ENCODE measurements around the gene OR52B2.
"Not testable (repeated sequence)": the region's sequence is repeated elsewhere in the genome, so short reads cannot be mapped to it uniquely, and the experiment has no call there.

Gene OR52B2

DNA sequence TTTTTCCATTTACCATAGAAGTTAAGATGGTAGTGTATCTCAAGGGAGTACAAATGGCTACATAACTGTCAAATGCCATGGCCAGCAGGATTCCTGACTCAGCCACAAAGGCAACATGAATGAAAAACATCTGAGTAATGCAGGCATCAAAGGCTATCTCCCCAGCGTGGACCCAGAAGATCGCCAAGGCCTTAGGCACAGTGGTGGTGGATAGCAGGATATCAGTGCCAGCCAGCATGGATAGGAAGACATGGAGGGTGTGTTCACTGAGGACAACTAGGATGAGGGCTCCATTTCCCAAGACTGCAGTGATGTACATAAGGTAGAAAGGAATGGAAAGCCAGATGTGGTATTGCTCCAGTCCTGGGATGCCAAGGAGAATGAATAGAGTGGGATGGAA lies 18.0 kb downstream of the OR52B2 start:
- no peak for DNase-seq (ENCODE audit: low read depth in 2 of 2)

DNA sequence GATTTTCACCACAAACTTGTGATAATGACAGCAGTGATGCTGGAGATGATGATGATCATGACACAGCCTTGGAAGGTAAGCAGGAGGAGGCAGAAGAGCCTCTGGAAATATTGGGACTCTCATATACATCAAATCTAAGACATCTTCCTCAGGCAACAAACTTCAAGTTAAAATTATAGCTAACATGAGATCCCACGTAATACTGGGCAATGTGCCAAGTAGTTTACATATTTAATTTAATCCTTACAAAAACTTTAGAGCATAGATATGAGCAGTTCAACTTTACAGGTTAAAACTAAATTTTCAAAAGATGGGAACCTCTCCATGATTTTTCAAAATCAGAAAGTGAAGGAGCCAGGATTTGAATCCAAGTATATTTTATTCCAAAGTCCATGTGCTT lies 19.0 kb downstream of the OR52B2 start:
- DNase-seq (ENCODE audit: low read depth in 2 of 2), result no peak

DNA sequence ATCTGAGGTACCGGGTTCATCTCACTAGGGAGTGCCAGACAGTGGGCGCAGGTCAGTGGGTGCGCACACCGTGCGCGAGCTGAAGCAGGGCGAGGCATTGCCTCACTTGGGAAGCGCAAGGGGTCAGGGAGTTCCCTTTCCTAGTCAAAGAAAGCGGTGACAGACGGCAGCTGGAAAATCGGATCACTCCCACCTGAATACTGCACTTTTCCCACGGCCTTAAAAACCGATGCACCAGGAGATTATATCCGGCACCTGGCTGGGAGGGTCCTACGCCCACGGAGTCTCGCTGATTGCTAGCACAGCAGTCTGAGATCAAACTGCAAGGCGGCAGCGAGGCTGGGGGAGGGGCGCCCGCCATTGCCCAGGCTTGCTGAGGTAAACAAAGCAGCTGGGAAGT lies 26.4 kb downstream of the OR52B2 start:
- not testable (repeated sequence) for DNase-seq (ENCODE audit: low read depth in 2 of 2)

DNA sequence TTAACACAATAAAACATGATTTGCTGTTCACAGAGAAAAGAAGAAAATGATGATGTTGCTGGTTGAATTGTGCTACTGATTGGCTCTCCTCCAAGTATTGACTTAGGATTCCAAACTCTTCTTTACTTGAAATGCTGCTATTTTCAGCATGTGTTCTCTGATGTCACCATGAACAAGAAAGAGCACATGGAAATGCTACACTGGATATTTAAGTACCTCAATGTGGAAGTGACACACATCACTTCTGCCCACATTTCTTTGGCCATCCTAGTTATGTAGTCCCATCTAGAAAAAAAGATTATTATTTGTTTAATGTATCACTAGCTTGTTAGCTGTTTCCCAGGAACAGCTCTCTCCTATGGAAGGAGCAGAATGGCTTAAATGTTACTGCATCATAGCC lies 27.2 kb downstream of the OR52B2 start:
- DNase-seq (ENCODE audit: low read depth in 2 of 2), result no peak

DNA sequence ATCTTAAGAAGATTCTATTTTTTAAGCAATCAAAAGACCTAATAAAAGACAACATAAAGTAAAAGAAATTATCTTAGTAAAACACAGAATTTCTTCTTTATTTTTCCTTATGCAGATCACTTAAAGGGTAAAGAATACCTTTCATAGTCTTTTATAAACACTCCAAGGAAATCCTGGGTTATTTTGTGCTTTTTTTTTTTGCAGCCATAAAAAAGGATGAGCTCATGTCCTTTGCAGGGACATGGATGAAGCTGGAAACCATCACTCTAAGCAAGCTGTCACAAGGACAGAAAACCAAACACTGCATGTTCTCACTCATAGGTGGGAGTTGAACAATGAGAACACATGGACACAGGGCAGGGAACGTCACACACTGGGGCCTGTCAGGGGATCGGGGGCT lies 34.2 kb downstream of the OR52B2 start:
- not testable (repeated sequence) for DNase-seq (ENCODE audit: low read depth in 2 of 2)

- no peak for DNase-seq (ENCODE audit: low read depth in 2 of 2)
Observed at GRCh38 chr11:6132431-6132830, 37.7 kb downstream of the OR52B2 start.

DNA sequence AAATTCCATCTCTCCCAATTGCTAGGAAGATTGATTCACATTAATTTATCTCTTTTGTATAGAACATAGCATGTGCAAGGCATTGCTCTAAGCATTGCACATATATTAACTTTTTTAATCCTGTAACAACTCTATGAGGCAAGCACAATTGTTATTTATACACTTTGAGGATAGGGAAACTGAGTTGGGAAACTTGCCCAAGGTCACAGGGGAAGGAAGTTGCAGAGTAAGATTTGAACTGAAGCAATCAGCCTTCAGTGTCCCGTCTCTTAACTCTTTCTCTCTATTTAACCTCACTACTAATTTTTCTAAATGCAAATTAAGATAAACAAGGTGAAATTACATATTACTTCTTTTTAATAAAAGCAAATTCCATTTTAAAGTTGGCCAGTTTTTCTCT lies 40.5 kb downstream of the OR52B2 start:
- DNase-seq (ENCODE audit: low read depth in 2 of 2), result no peak

DNA sequence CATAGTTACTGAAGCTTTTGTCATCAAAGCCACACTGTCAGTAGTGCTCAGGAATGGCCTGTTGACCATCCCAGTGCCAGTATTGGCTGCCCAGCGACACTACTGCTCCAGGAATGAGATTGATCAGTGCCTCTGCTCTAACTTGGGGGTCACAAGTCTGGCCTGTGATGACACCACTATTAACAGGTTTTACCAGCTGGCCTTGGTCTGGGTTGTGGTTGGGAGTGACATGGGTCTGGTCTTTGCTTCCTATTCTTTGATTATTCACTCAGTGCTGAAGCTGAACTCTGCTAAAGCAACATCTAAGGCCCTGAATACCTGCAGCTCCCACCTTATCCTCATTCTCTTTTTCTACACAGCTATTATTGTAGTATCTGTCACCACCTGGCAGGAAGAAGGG lies 41.1 kb downstream of the OR52B2 start:
- no peak for DNase-seq (ENCODE audit: low read depth in 2 of 2)

- DNase-seq (ENCODE audit: low read depth in 2 of 2), result no peak
Observed at GRCh38 chr11:6127881-6128280, 42.2 kb downstream of the OR52B2 start.

GRCh38 chr11:6124245-6124644 lies 45.9 kb downstream of the OR52B2 start:
- no peak for DNase-seq (ENCODE audit: low read depth in 2 of 2)
